HCT116 (cell line): Measurements from ENCODE around the gene CTNNA2. TPM values are rescaled to one million over a fixed set of nuclear protein-coding genes. Genes with fewer than 3 reads are reported as not detected.

Experiments
- ATAC-seq: fragments of 200-7000 bp; cut with Tn5 transposase; 2 replicates; pipeline ENCODE4 v1.9.1; 2020; ENCODE audit warnings: mild to moderate bottlenecking, moderate library complexity
- BruUV-seq: library from RNA; stranded (reverse); fragments of 400-500 nt; replicated peaks from 2 replicates; lab custom pipeline; 2021; lab: Mats Ljungman, UMichigan
- CTCF ChIA-PET: fragments of 300-600 bp; sonication (Branson Sonifier 250); formaldehyde crosslinking; loops from one replicate; lab custom pipeline; 2021; ENCODE audit warnings: antibody characterized with exemption; lab: Charles Lee
- POLR2A ChIA-PET: fragments of 300-600, 350-600 bp; sonication (Branson Sonifier 250); formaldehyde crosslinking; loops from one replicate; lab custom pipeline; 2021; ENCODE audit warnings: antibody characterized with exemption; lab: Charles Lee
- RAD21 ChIA-PET, 2 experiments: fragments of 300-600 bp; sonication (Branson Sonifier 250); formaldehyde crosslinking; loops; one replicate each; lab custom pipeline; 2023; ENCODE audit warnings: low total read pairs in 2 of 2; ENCODE audit not compliant: uncharacterized antibody in 2 of 2, unreplicated experiment in 2 of 2, low non-redundant PET in 1 of 2; lab: Charles Lee
- DNase-seq: peaks from one replicate; pipeline ENCODE4 v3.0.0-alpha.2; 2010; ENCODE audit warnings: low read depth, low spot score
- H2AFZ ChIP-seq: fragments of 200-600 bp; shearing (Covaris generic), sonication (generic); 2 replicates; pipeline ENCODE4 v1.6.1; 2017; ENCODE audit warnings: low read depth, mixed run types, mixed read lengths, antibody characterized with exemption, low read length; ENCODE audit not compliant: poor library complexity, severe bottlenecking
- H3K27ac ChIP-seq: 2 replicates; pipeline ENCODE4 v1.5.1; 2012; ENCODE audit warnings: low read depth, low read length
- H3K27me3 ChIP-seq: fragments of 200-600 bp; sonication (generic); 2 replicates; pipeline ENCODE4 v1.6.1; 2016; ENCODE audit warnings: mixed run types, low read length, mixed read lengths; ENCODE audit not compliant: insufficient read depth
- H3K36me3 ChIP-seq, 2 experiments: fragments of 200-500 bp in 1 of 2; fragments of 200-600 bp in 1 of 2; sonication (Bioruptor generic) in 1 of 2; sonication (generic) in 1 of 2; 2 replicates each; pipeline versions ENCODE4 v1.5.1 to v1.6.1; 2014 to 2016; ENCODE audit warnings: low read length in 2 of 2, inconsistent platforms in 1 of 2, mixed read lengths in 1 of 2, mixed run types in 1 of 2; ENCODE audit not compliant: insufficient read depth in 2 of 2, control insufficient read depth in 1 of 2
- H3K4me1 ChIP-seq, 2 experiments: fragments of 200-600 bp in 1 of 2; sonication (generic) in 1 of 2; 2 replicates each; pipeline versions ENCODE4 v1.5.1 to v1.6.1; 2012 to 2017; ENCODE audit warnings: low read length in 2 of 2, inconsistent platforms in 1 of 2, mild to moderate bottlenecking in 1 of 2, mixed read lengths in 1 of 2, mixed run types in 1 of 2, moderate library complexity in 1 of 2; ENCODE audit not compliant: insufficient read depth in 2 of 2, control insufficient read depth in 1 of 2
- H3K4me2 ChIP-seq: fragments of 200-600 bp; sonication (generic); 2 replicates; pipeline ENCODE4 v1.6.1; 2017; ENCODE audit warnings: mixed run types, low read length, mixed read lengths
- H3K4me3 ChIP-seq, 2 experiments: fragments of 200-600 bp in 1 of 2; sonication (generic) in 1 of 2; replicated peaks in 1 of 2; 2 replicates each; pipeline ENCODE4 v1.5.1; 2011 to 2016; ENCODE audit warnings: low read length in 2 of 2, control low read depth in 1 of 2, low read depth in 1 of 2, mild to moderate bottlenecking in 1 of 2, mixed read lengths in 1 of 2, mixed run types in 1 of 2
- H3K79me2 ChIP-seq: fragments of 200-600 bp; sonication (generic); 2 replicates; pipeline ENCODE4 v1.6.1; 2017; ENCODE audit warnings: mild to moderate bottlenecking, mixed run types, low read length, moderate library complexity, mixed read lengths; ENCODE audit not compliant: insufficient read depth
- H3K9ac ChIP-seq: fragments of 200-600 bp; sonication (generic); 2 replicates; pipeline ENCODE4 v1.6.1; 2016; ENCODE audit warnings: low read length, mixed read lengths
- H3K9me2 ChIP-seq: fragments of 200-600 bp; sonication (generic), shearing (Covaris generic); 2 replicates; pipeline ENCODE4 v1.6.1; 2017; ENCODE audit warnings: mixed run types, mild to moderate bottlenecking, moderate library complexity; ENCODE audit not compliant: insufficient read depth
- H3K9me3 ChIP-seq, 2 experiments: fragments of 200-500 bp in 1 of 2; fragments of 200-600 bp in 1 of 2; sonication (Bioruptor generic) in 1 of 2; sonication (generic) in 1 of 2; 2 replicates each; pipeline ENCODE4 v1.6.1; 2014 to 2017; ENCODE audit warnings: low read length in 2 of 2, mixed read lengths in 2 of 2, inconsistent platforms in 1 of 2, low read depth in 1 of 2, mild to moderate bottlenecking in 1 of 2, mixed run types in 1 of 2, moderate library complexity in 1 of 2; ENCODE audit not compliant: control insufficient read depth in 1 of 2, insufficient read depth in 1 of 2
- H4K20me1 ChIP-seq: fragments of 200-600 bp; sonication (generic), shearing (Covaris generic); 2 replicates; pipeline ENCODE4 v1.6.1; 2017; ENCODE audit warnings: mixed run types, mild to moderate bottlenecking, moderate library complexity; ENCODE audit not compliant: insufficient read depth
- ATF3 ChIP-seq: IDR thresholded peaks from 2 replicates; pipeline ENCODE4 v1.6.1; 2012
- ELF1 ChIP-seq: IDR thresholded peaks from 2 replicates; pipeline ENCODE4 v1.6.1; 2012; ENCODE audit warnings: low read depth, borderline replicate concordance
- FOSL1 ChIP-seq: IDR thresholded peaks from 2 replicates; pipeline ENCODE4 v1.6.1; 2012; ENCODE audit warnings: low read depth
- POLR2A ChIP-seq: IDR thresholded peaks from 2 replicates; pipeline ENCODE4 v1.7.0; 2011; ENCODE audit warnings: borderline replicate concordance; ENCODE audit not compliant: insufficient read depth, insufficient read length; ENCODE audit errors: extremely low read depth
- SRF ChIP-seq: IDR thresholded peaks from 2 replicates; pipeline ENCODE4 v1.6.1; 2012; ENCODE audit warnings: low read depth
- TCF7L2 ChIP-seq: IDR thresholded peaks from 2 replicates; pipeline ENCODE4 v1.7.0; 2011; ENCODE audit warnings: borderline replicate concordance, inconsistent platforms; ENCODE audit not compliant: insufficient read depth, insufficient read length; ENCODE audit errors: extremely low read depth
- YY1 ChIP-seq: IDR thresholded peaks from 2 replicates; pipeline ENCODE4 v1.6.1; 2011; ENCODE audit warnings: low read length, low read depth, moderate library complexity, mild to moderate bottlenecking; ENCODE audit not compliant: insufficient replicate concordance; ENCODE audit errors: extremely low read depth
- ZBTB33 ChIP-seq: IDR thresholded peaks from 2 replicates; pipeline ENCODE4 v1.6.1; 2011; ENCODE audit warnings: mild to moderate bottlenecking, low read length, moderate library complexity; ENCODE audit not compliant: insufficient replicate concordance; ENCODE audit errors: extremely low read depth
- ZFX ChIP-seq: fragments of 450-650 bp; IDR thresholded peaks from 2 replicates; pipeline ENCODE4 v1.6.1; 2017
- intact Hi-C: fragments of 100-400 bp; cut with micrococcal nuclease; formaldehyde crosslinking; loops from 2 replicates; pipeline ENCODE4 v1.10.0; 2022
- total RNA-seq: library from RNA; stranded (reverse); gene quantifications from one replicate; pipeline ENCODE4 v1.2.1, GENCODE V29; 2021; ENCODE audit not compliant: unreplicated experiment

CTNNA2 gene
- total RNA-seq, 1 experiment from 2014 or later: not detected

- no peak for ATAC-seq
- DNase-seq: no peak
- Histone ChIP-seq H3K4me3 (no peak overlapping the region), H3K9ac (no peak overlapping the region), H3K79me2 (no peaks in the 10 kb centered on the region), H3K27me3 (no peaks in the 10 kb centered on the region), H2AFZ (no peak overlapping the region), H3K36me3 (no peaks in the 10 kb centered on the region), H3K4me1 (no peaks in the 10 kb centered on the region), H4K20me1 (no peaks in the 10 kb centered on the region), H3K4me2 (no peak overlapping the region), H3K9me2 (no peaks in the 10 kb centered on the region), H3K27ac (no peak overlapping the region), H3K9me3 (peaks cover 0 to 1% of the 10 kb centered on the region in 2 experiments; a peak in 2 of 4 replicates)
- POLR2A ChIA-PET: no interaction called here
- RAD21 ChIA-PET: no interaction called here
- no TSS peak for BruUV-seq
- intact Hi-C loops: no loop called here
- CTCF ChIA-PET: no interaction called here
- TF ChIP-seq ZFX (no peak), POLR2A (no peak), SRF (no peak), ZBTB33 (no peak), ELF1 (no peak), YY1 (no peak), FOSL1 (no peak)
These were observed 1129.6 kb downstream of the CTNNA2 start for GRCh38 chr2:80642465-80642864.

- ChIA-PET RAD21 (no interaction called here), CTCF (no interaction called here), POLR2A (no interaction called here)
- no peak overlapping the region for H3K27ac ChIP-seq
- no TSS peak for BruUV-seq
- no peak overlapping the region for H2AFZ ChIP-seq
- H3K4me3 ChIP-seq: no peak overlapping the region
- peaks cover 0 to 3% of the 10 kb centered on the region in 2 experiments; a peak in 2 of 4 replicates for H3K9me3 ChIP-seq
- H3K79me2 ChIP-seq: no peaks in the 10 kb centered on the region
- DNase-seq (no peak), ATAC-seq (no peak)
- no peaks in the 10 kb centered on the region for H3K36me3 ChIP-seq
- no peaks in the 10 kb centered on the region for H3K9me2 ChIP-seq
- H4K20me1 ChIP-seq: no peaks in the 10 kb centered on the region
- intact Hi-C loops: no loop called here
- TF ChIP-seq ZFX (no peak), ATF3 (no peak), YY1 (no peak), ZBTB33 (no peak), TCF7L2 (no peak), SRF (no peak)
- H3K9ac ChIP-seq: no peak overlapping the region
- H3K4me1 ChIP-seq: no peaks in the 10 kb centered on the region
- no peaks in the 10 kb centered on the region for H3K27me3 ChIP-seq
- no peak overlapping the region for H3K4me2 ChIP-seq
These were observed 1130.7 kb downstream of the CTNNA2 start for GRCh38 chr2:80643598-80643997.
